ENCODE results near the gene EIF3F. TPM values are rescaled to one million over a fixed set of nuclear protein-coding genes. Genes with fewer than 3 reads are reported as not detected.

Gene EIF3F, protein sequence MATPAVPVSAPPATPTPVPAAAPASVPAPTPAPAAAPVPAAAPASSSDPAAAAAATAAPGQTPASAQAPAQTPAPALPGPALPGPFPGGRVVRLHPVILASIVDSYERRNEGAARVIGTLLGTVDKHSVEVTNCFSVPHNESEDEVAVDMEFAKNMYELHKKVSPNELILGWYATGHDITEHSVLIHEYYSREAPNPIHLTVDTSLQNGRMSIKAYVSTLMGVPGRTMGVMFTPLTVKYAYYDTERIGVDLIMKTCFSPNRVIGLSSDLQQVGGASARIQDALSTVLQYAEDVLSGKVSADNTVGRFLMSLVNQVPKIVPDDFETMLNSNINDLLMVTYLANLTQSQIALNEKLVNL
- 385 and 436 TPM in 2 replicates for total RNA-seq
- 411 and 579 TPM in 2 replicates for polyA plus RNA-seq
- polyA plus RNA-seq (2011; cell fraction: cytosol; rRNA removed): 421 and 457 TPM in 2 replicates
- polyA plus RNA-seq (2011; cell fraction: nucleus; rRNA removed): 197 and 227 TPM in 2 replicates
- 350 and 421 TPM in 2 replicates for polyA plus RNA-seq (2012)
- polyA minus RNA-seq: 223 and 242 TPM in 2 replicates
- polyA minus RNA-seq (2011; cell fraction: cytosol; rRNA and poly(A)+ RNA removed): 162 TPM
- polyA minus RNA-seq (2011; cell fraction: nucleus; rRNA and poly(A)+ RNA removed): 83.2 and 104 TPM in 2 replicates
- Bru-seq, nascent RNA: percentile 85 among the genes with signal in this experiment
- percentile 85 among the genes with signal in this experiment for BruChase-seq, experiment 1, labeled RNA remaining after a 6-hour chase
- percentile 76 among the genes with signal in this experiment for BruChase-seq, experiment 2, labeled RNA remaining after a 2-hour chase
- long read RNA-seq, transcript EIF3F-203 (3 exons, 609 nt): minor isoform, 5 of 812 reads
- long read RNA-seq, transcript EIF3F-201 (8 exons, 1,254 nt): major isoform, 728 of 812 reads
- long read RNA-seq, partial matches to known transcripts: 51 of 812 reads
- long read RNA-seq, other reads (novel, unspliced or antisense): 28 of 812 reads

DNA sequence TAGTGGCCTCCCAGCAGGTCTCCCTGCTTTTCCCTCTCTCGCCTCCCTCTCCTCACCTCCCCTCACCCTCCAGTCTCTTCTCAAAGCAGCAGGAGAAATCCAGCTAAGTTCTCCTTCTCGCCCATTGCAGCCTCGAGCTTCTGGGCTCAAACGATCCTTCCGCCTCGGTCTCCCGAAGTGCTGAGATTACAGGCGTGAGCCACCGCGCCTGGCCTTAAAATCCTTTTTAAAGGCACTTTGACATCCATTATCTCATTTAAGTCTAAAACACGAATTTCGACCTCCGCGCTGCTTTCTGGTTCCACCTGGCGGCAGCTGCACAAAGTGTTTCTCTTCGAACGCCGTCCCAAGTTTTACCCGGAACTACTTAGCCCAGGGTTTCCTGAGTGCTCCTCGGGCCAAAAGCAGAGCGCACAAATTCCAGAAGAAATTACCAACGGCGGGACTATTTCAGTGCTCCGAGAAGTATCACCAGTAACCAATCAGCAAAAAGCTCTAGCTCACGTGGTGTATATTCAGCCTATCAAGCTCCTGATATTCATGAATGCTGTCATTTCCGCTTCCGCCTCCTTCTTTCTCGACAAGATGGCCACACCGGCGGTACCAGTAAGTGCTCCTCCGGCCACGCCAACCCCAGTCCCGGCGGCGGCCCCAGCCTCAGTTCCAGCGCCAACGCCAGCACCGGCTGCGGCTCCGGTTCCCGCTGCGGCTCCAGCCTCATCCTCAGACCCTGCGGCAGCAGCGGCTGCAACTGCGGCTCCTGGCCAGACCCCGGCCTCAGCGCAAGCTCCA is at the start of gene EIF3F:
Gene EIF3F, plus strand, starts transcription at position 570 of the 792 bp plus-strand sequence. Its CDS starts 16 bp downstream, at position 586.
- DNase-seq (ENCODE audit: low read depth, low spot score) (peak; percentile 100), FAIRE-seq (peak; percentile 99)
- BruUV-seq (replicated peaks): no TSS peak
- dilution Hi-C loops (cut with MboI; ENCODE audit: extremely low pct_ligation_motif_present, low sequenced_read_pairs): no loop called here
- TF ChIP-seq POLR2AphosphoS5 (IDR thresholded peaks at IDR 0.05; ENCODE audit: insufficient read depth, low read depth, low read length) (peak; percentile 43), MAX (IDR thresholded peaks at IDR 0.05; ENCODE audit: insufficient read depth, insufficient read length) (peak; percentile 91), POLR2A (IDR thresholded peaks at IDR 0.05; ENCODE audit: low read depth, low read length) (peak; percentile 53), CTCF (IDR thresholded peaks at IDR 0.05; ENCODE audit: extremely low read depth in 1 of 2, insufficient read depth in 1 of 2, low read depth in 1 of 2, low read length in 2 of 2) (peak; percentile 77 to 84), FOS (IDR thresholded peaks at IDR 0.05; ENCODE audit: borderline replicate concordance, insufficient read depth, low read length) (no peak), MYC (IDR thresholded peaks at IDR 0.05; ENCODE audit: low read depth, low read length) (no peak), JUN (IDR thresholded peaks at IDR 0.05; ENCODE audit: borderline replicate concordance, insufficient read depth, insufficient read length, low read depth) (peak; percentile 11), EZH2 (IDR thresholded peaks at IDR 0.05; ENCODE audit: borderline replicate concordance, low read depth, low read length, severe bottlenecking) (no peak), GATA2 (IDR thresholded peaks at IDR 0.05; ENCODE audit: insufficient read depth, insufficient read length, low read depth, low read length) (no peak)
- Histone ChIP-seq H3K9me1 (replicated peaks; ENCODE audit: control insufficient read depth, extremely low read depth, insufficient read depth, low read length) (no peaks in the 10 kb centered on the region), H3K27ac (ENCODE audit: insufficient read depth, low read depth, low read length) (peak within 1 kb of the TSS; percentile 67), H2AFZ (ENCODE audit: low read depth, low read length) (peak within 1 kb of the TSS; percentile 91), H3K79me2 (ENCODE audit: control insufficient read depth, insufficient read depth, low read length) (peaks cover 42% of the 10 kb centered on the region), H3K4me2 (ENCODE audit: insufficient read depth, low read length) (peak within 1 kb of the TSS; percentile 94), H3K9ac (replicated peaks; ENCODE audit: extremely low read depth, insufficient read depth, low read length) (peak within 1 kb of the TSS; percentile 86), H3K27me3 (ENCODE audit: control insufficient read depth in 2 of 2, insufficient read depth in 2 of 2, low read length in 2 of 2) (no peaks in the 10 kb centered on the region), H4K20me1 (replicated peaks; ENCODE audit: control insufficient read depth, extremely low read depth, insufficient read depth, low read length) (no peaks in the 10 kb centered on the region), H3K36me3 (ENCODE audit: control insufficient read depth in 2 of 2, extremely low read depth in 1 of 2, insufficient read depth in 2 of 2, low read length in 2 of 2) (peaks cover 8 to 19% of the 10 kb centered on the region in 2 experiments), H3K9me3 (replicated peaks; ENCODE audit: control insufficient read depth, insufficient read depth, low read length) (no peaks in the 10 kb centered on the region), H3K4me3 (replicated peaks in 1 of 3; ENCODE audit: insufficient read depth in 1 of 3, low read depth in 1 of 3, low read length in 3 of 3) (peak within 1 kb of the TSS; percentile 71 to 99 (median 98)), H3K4me1 (ENCODE audit: control insufficient read depth, extremely low read depth, insufficient read depth, low read length) (peaks cover 41% of the 10 kb centered on the region)
- ChIA-PET CTCF (interaction anchor here (0.6 to 6.2 kb wide), 33 partner anchors 9 to 891 kb away, joined by 3 to 132 read pairs (median 5); partner anchors contain the start of gene NLRP10), POLR2A (interaction anchor here (0.7 to 0.9 kb wide), 3 partner anchors 10 to 93 kb away, joined by 3 to 4 read pairs (median 4); no protein-coding TSS in a partner anchor)
- intact Hi-C loops (cut with micrococcal nuclease): loop anchor here (1.0 to 5.0 kb wide), 6 partner anchors 10 to 380 kb away; partner anchors contain the start of gene CYB5R2
